CD14-positive monocyte (primary cell): Measurements from ENCODE around the gene CBFB. TPM values are rescaled to one million over a fixed set of nuclear protein-coding genes. Genes with fewer than 3 reads are reported as not detected.

Experiments used
- DNase-seq, 3 donors: peaks; one replicate each; pipeline ENCODE4 v3.0.0-alpha.2; 2011 to 2022
- H2AFZ ChIP-seq: 2 replicates; pipeline ENCODE4 v1.6.0; 2012; ENCODE audit warnings: mild to moderate bottlenecking, low read depth, low read length, inconsistent platforms; ENCODE audit not compliant: insufficient read depth, poor library complexity, severe bottlenecking
- H3K27ac ChIP-seq, 2 donors: 1 replicate in 1 of 2; 2 replicates in 1 of 2; pipeline ENCODE4 v1.5.1; 2012 to 2013; ENCODE audit warnings: low read length in 2 of 2, control low read depth in 1 of 2, inconsistent platforms in 1 of 2, low read depth in 1 of 2, mild to moderate bottlenecking in 1 of 2
- H3K27me3 ChIP-seq, 2 donors: one replicate each; pipeline versions ENCODE4 v1.6.0 to v1.6.1; 2011 to 2013; ENCODE audit warnings: low read length in 2 of 2; ENCODE audit not compliant: control insufficient read depth in 2 of 2, insufficient read depth in 2 of 2
- H3K36me3 ChIP-seq, 2 donors: replicated peaks in 1 of 2; 1 replicate in 1 of 2; 2 replicates in 1 of 2; pipeline versions ENCODE4 v1.5.1 to v1.6.1; 2012 to 2013; ENCODE audit warnings: low read length in 2 of 2, control low read depth in 1 of 2, inconsistent platforms in 1 of 2, mild to moderate bottlenecking in 1 of 2; ENCODE audit not compliant: insufficient read depth in 2 of 2, control insufficient read depth in 1 of 2
- H3K4me1 ChIP-seq, 2 donors: 1 replicate in 1 of 2; 2 replicates in 1 of 2; pipeline versions ENCODE4 v1.5.1 to v1.6.1; 2012 to 2013; ENCODE audit warnings: low read length in 2 of 2, control low read depth in 1 of 2, inconsistent platforms in 1 of 2, mild to moderate bottlenecking in 1 of 2, moderate library complexity in 1 of 2; ENCODE audit not compliant: insufficient read depth in 2 of 2, control insufficient read depth in 1 of 2
- H3K4me2 ChIP-seq: replicated peaks from 2 replicates; pipeline ENCODE3; 2012; ENCODE audit warnings: low read length, moderate library complexity, mild to moderate bottlenecking; ENCODE audit not compliant: poor library complexity, severe bottlenecking; ENCODE audit errors: extremely low read depth
- H3K4me3 ChIP-seq, 3 experiments: fragments of 200-600 bp in 1 of 3; sonication (generic) in 1 of 3; replicated peaks in 1 of 3; 1 replicate in 2 of 3; 2 replicates in 1 of 3; pipeline ENCODE4 v1.5.1; 2011 to 2013; ENCODE audit warnings: low read length in 3 of 3, mild to moderate bottlenecking in 3 of 3, control low read depth in 2 of 3, low read depth in 2 of 3, inconsistent platforms in 1 of 3, moderate library complexity in 1 of 3
- H3K79me2 ChIP-seq: 2 replicates; pipeline ENCODE4 v1.6.0; 2012; ENCODE audit warnings: mild to moderate bottlenecking, control low read depth, inconsistent platforms, low read length, moderate library complexity; ENCODE audit not compliant: insufficient read depth
- H3K9ac ChIP-seq: 2 replicates; pipeline ENCODE4 v1.6.0; 2017; ENCODE audit warnings: low read length, mild to moderate bottlenecking; ENCODE audit not compliant: insufficient read depth, poor library complexity, severe bottlenecking
- H3K9me3 ChIP-seq, 2 donors: replicated peaks in 1 of 2; 1 replicate in 1 of 2; 2 replicates in 1 of 2; pipeline versions ENCODE4 v1.5.1 to v1.6.1; 2012 to 2013; ENCODE audit warnings: low read length in 2 of 2, control low read depth in 1 of 2; ENCODE audit not compliant: control insufficient read depth in 1 of 2, insufficient read depth in 1 of 2
- H4K20me1 ChIP-seq: 2 replicates; pipeline ENCODE4 v1.6.0; 2012; ENCODE audit warnings: mild to moderate bottlenecking, low read length, control low read depth, moderate library complexity; ENCODE audit not compliant: insufficient read depth
- H3K27ac Mint-ChIP-seq, 7 donors: one replicate each; pipeline ENCODE4 v1.8.0; 2020; ENCODE audit warnings: mild to moderate bottlenecking in 7 of 7, mixed read lengths in 7 of 7, moderate library complexity in 6 of 7, inconsistent platforms in 2 of 7
- H3K27me3 Mint-ChIP-seq, 3 donors: one replicate each; pipeline ENCODE4 v1.8.0; 2021 to 2022; ENCODE audit warnings: low read depth in 3 of 3, mild to moderate bottlenecking in 3 of 3, mixed read lengths in 3 of 3, moderate library complexity in 3 of 3, inconsistent platforms in 1 of 3
- H3K36me3 Mint-ChIP-seq, 2 donors: one replicate each; pipeline ENCODE4 v1.8.0; 2020; ENCODE audit warnings: mixed read lengths in 2 of 2, inconsistent platforms in 1 of 2, mild to moderate bottlenecking in 1 of 2
- H3K4me1 Mint-ChIP-seq: one replicate; pipeline ENCODE4 v1.8.0; 2020; ENCODE audit warnings: mild to moderate bottlenecking, mixed read lengths
- H3K4me3 Mint-ChIP-seq, 2 donors: one replicate each; pipeline ENCODE4 v1.8.0; 2020; ENCODE audit warnings: mild to moderate bottlenecking in 2 of 2, mixed read lengths in 2 of 2, moderate library complexity in 1 of 2
- H3K9me3 Mint-ChIP-seq, 7 donors: one replicate each; pipeline ENCODE4 v1.8.0; 2020 to 2022; ENCODE audit warnings: mixed read lengths in 7 of 7, mild to moderate bottlenecking in 6 of 7, moderate library complexity in 6 of 7, inconsistent platforms in 2 of 7
- CTCF ChIP-seq: fragments of 200-600 bp; IDR thresholded peaks from one replicate; pipeline ENCODE4 v1.8.0; 2022; ENCODE audit warnings: antibody characterized with exemption, mild to moderate bottlenecking
- WGBS: methylation state at CpG from one replicate; pipeline ENCODE4 v1.1.5; 2013; ENCODE audit warnings: missing lambda C conversion rate; ENCODE audit not compliant: insufficient coverage; 5-methylcytosine and 5-hydroxymethylcytosine counted together
- intact Hi-C, 2 donors: fragments of 100-400 bp; cut with micrococcal nuclease; formaldehyde crosslinking; loops; one replicate each; pipeline versions ENCODE4 v1.15.0 to v1.15.1; 2023
- polyA plus RNA-seq, 3 donors: library from polyadenylated mRNA; depleted of rRNA in 1 of 3; unstranded in 2 of 3; stranded (reverse) in 1 of 3; fragments of 300-500 nt in 2 of 3; fragments of >200 nt in 1 of 3; fragmentation: Illumina TruSeq in 2 of 3; gene quantifications; 1 replicate in 2 of 3; 2 replicates in 1 of 3; pipeline ENCODE4 v1.2.3, GENCODE V29; 2012 to 2021

The CBFB gene
- polyA plus RNA-seq, 3 donors, result 28.3 to 45.4 (median 29.5) TPM

- Histone ChIP-seq H3K27me3 (no peaks in the 10 kb centered on the region), H3K79me2 (peaks cover 51% of the 10 kb centered on the region), H3K4me1 (peaks cover 14 to 24% of the 10 kb centered on the region in 2 donors), H3K4me2 (peak overlapping the region; percentile 81), H3K36me3 (peaks cover 6 to 25% of the 10 kb centered on the region in 2 donors), H3K9me3 (no peaks in the 10 kb centered on the region), H3K9ac (peak overlapping the region; percentile 88), H2AFZ (peak overlapping the region; percentile 97), H3K4me3 (peak overlapping the region; percentile 62 to 92 (median 68)), H4K20me1 (peaks cover 48% of the 10 kb centered on the region), H3K27ac (peak overlapping the region; percentile 71 to 86)
- WGBS, result under 1% methylated on average over 122 of the region's 123 CpGs
- H3K27ac Mint-ChIP-seq, result peak overlapping the region; percentile 81 to 93 (median 90)
- no peaks in the 10 kb centered on the region for H3K9me3 Mint-ChIP-seq
- peak overlapping the region; percentile 91 to 92 for H3K4me3 Mint-ChIP-seq
- peaks cover 29% of the 10 kb centered on the region for H3K4me1 Mint-ChIP-seq
- intact Hi-C loops, result loop anchor here (5.0 to 10.0 kb wide), 2 partner anchors 75 to 88 kb away; partner anchors contain the start of gene PHAF1 (in 1 of the 2)
- TF ChIP-seq CTCF, result no peak
- peaks cover 14 to 24% of the 10 kb centered on the region in 2 donors for H3K36me3 Mint-ChIP-seq
- H3K27me3 Mint-ChIP-seq, result no peaks in the 10 kb centered on the region
- peak; percentile 38 to 70 (median 58) for DNase-seq
Measured at GRCh38 chr16:67029254-67030096, 526 bp downstream of the CBFB start.

- Histone ChIP-seq H3K4me3 (peak overlapping the region; percentile 62 to 92 (median 68)), H3K27ac (peak overlapping the region in 1 of 2 donors; percentile 86), H2AFZ (peak overlapping the region; percentile 97), H3K27me3 (no peaks in the 10 kb centered on the region), H3K9ac (peak overlapping the region; percentile 88), H4K20me1 (peaks cover 57% of the 10 kb centered on the region), H3K4me1 (peaks cover 14 to 29% of the 10 kb centered on the region in 2 donors), H3K4me2 (peak overlapping the region; percentile 81), H3K9me3 (no peaks in the 10 kb centered on the region), H3K36me3 (peaks cover 6 to 33% of the 10 kb centered on the region in 2 donors), H3K79me2 (peaks cover 60% of the 10 kb centered on the region)
- no peak for DNase-seq
- peaks cover 35% of the 10 kb centered on the region for H3K4me1 Mint-ChIP-seq
- TF ChIP-seq CTCF, result no peak
- peak overlapping the region; percentile 91 to 92 for H3K4me3 Mint-ChIP-seq
- peak overlapping the region; percentile 81 to 93 (median 90) for H3K27ac Mint-ChIP-seq
- H3K9me3 Mint-ChIP-seq, result no peaks in the 10 kb centered on the region
- H3K27me3 Mint-ChIP-seq, result no peaks in the 10 kb centered on the region
- 76% methylated on average over 14 of the region's 18 CpGs for WGBS
- H3K36me3 Mint-ChIP-seq, result peaks cover 16 to 33% of the 10 kb centered on the region in 2 donors
- intact Hi-C loops, result no loop called here
Measured at GRCh38 chr16:67030221-67030962, 1.4 kb downstream of the CBFB start.
